SK-N-SH treated with all-trans-retinoic acid at 6 μM for 48 hours (cell line): ENCODE data around the gene WFDC1.

Experiments
- ATAC-seq: fragments of 200-7000 bp; cut with Tn5 transposase; 3 replicates; pipeline ENCODE4 v1.9.1; 2020; ENCODE audit warnings: mild to moderate bottlenecking, moderate library complexity
- ARNTL ChIP-seq: fragments of 450-650 bp; formaldehyde crosslinking; IDR thresholded peaks from 2 replicates; pipeline ENCODE4 v1.5.0; 2020; ENCODE audit warnings: low read depth, mild to moderate bottlenecking, moderate library complexity, borderline replicate concordance
- BACH2 ChIP-seq: fragments of 250-450 bp; sonication (Bioruptor Pico); IDR thresholded peaks from 2 replicates; pipeline ENCODE4 v1.9.0; 2021; ENCODE audit warnings: mild to moderate bottlenecking, borderline replicate concordance
- CSDC2 ChIP-seq: fragments of 250-450 bp; sonication (Bioruptor Pico); IDR thresholded peaks from 2 replicates; pipeline ENCODE4 v1.5.0; 2020; ENCODE audit warnings: mild to moderate bottlenecking, moderate library complexity
- ESRRG ChIP-seq: fragments of 250-450 bp; sonication (Bioruptor Pico); IDR thresholded peaks from 2 replicates; pipeline ENCODE4 v1.6.1; 2021; ENCODE audit warnings: mild to moderate bottlenecking
- GLIS3 ChIP-seq: fragments of 250-450 bp; sonication (Bioruptor Pico); IDR thresholded peaks from 2 replicates; pipeline ENCODE4 v1.5.0; 2020; ENCODE audit warnings: mild to moderate bottlenecking, moderate library complexity
- OSR1 ChIP-seq: fragments of 250-450 bp; sonication (Bioruptor Pico); IDR thresholded peaks from 2 replicates; pipeline ENCODE4 v1.8.0; 2022; ENCODE audit warnings: moderate library complexity, mild to moderate bottlenecking, inconsistent platforms
- PPARA ChIP-seq: fragments of 250-450 bp; sonication (Bioruptor Pico); IDR thresholded peaks from 2 replicates; pipeline ENCODE4 v1.5.0; 2020; ENCODE audit warnings: mild to moderate bottlenecking, borderline replicate concordance
- SNAI2 ChIP-seq: fragments of 250-450 bp; sonication (Bioruptor Pico); IDR thresholded peaks from 2 replicates; pipeline ENCODE4 v1.5.0; 2020; ENCODE audit warnings: mild to moderate bottlenecking, moderate library complexity
- TCF4 ChIP-seq: fragments of 250-450 bp; sonication (Bioruptor Pico); IDR thresholded peaks from 2 replicates; pipeline ENCODE4 v1.8.0; 2021; ENCODE audit warnings: mild to moderate bottlenecking, moderate library complexity, borderline replicate concordance
- TOX ChIP-seq: fragments of 250-450 bp; sonication (Bioruptor Pico); IDR thresholded peaks from 2 replicates; pipeline ENCODE4 v1.8.0; 2021; ENCODE audit warnings: mild to moderate bottlenecking, moderate library complexity, borderline replicate concordance
- TSHZ2 ChIP-seq: fragments of 250-450 bp; sonication (Bioruptor Pico); IDR thresholded peaks from 2 replicates; pipeline ENCODE4 v1.5.0; 2020; ENCODE audit warnings: mild to moderate bottlenecking, moderate library complexity
- ZC3H10 ChIP-seq: fragments of 250-450 bp; sonication (Bioruptor Pico); IDR thresholded peaks from 2 replicates; pipeline ENCODE4 v1.5.1; 2021; ENCODE audit warnings: mild to moderate bottlenecking, moderate library complexity
- ZFP3 ChIP-seq: fragments of 250-450 bp; sonication (Bioruptor Pico); IDR thresholded peaks from 2 replicates; pipeline ENCODE4 v1.5.0; 2020; ENCODE audit warnings: mild to moderate bottlenecking, moderate library complexity
- ZFP30 ChIP-seq: fragments of 450-650 bp; formaldehyde crosslinking; IDR thresholded peaks from 2 replicates; pipeline ENCODE4 v1.5.0; 2022; ENCODE audit warnings: mild to moderate bottlenecking, moderate library complexity
- ZNF565 ChIP-seq: fragments of 450-650 bp; formaldehyde crosslinking; conservative IDR thresholded peaks from 2 replicates; pipeline ENCODE4 v1.5.0; 2020; ENCODE audit warnings: low read depth, mild to moderate bottlenecking, moderate library complexity
- ZNF70 ChIP-seq: fragments of 450-650 bp; formaldehyde crosslinking; IDR thresholded peaks from 2 replicates; pipeline ENCODE4 v1.5.0; 2020; ENCODE audit warnings: mild to moderate bottlenecking, moderate library complexity
- ZNF8 ChIP-seq: fragments of 450-650 bp; formaldehyde crosslinking; IDR thresholded peaks from 2 replicates; pipeline ENCODE4 v1.5.0; 2020; ENCODE audit warnings: mild to moderate bottlenecking, moderate library complexity
- TF ChIP-seq, protein P1 (sequence below): fragments of 250-450 bp; sonication (Bioruptor Pico); IDR thresholded peaks from 2 replicates; pipeline ENCODE4 v1.8.0; 2021; ENCODE audit warnings: low read depth, mild to moderate bottlenecking, moderate library complexity, borderline replicate concordance
- TF ChIP-seq, protein P2 (sequence below): fragments of 250-450 bp; sonication (Bioruptor Pico); IDR thresholded peaks from 2 replicates; pipeline ENCODE4 v1.5.1; 2020; ENCODE audit warnings: low read depth, mild to moderate bottlenecking, moderate library complexity
- TF ChIP-seq, protein P3 (sequence below): fragments of 250-450 bp; sonication (Bioruptor Pico); IDR thresholded peaks from 2 replicates; pipeline ENCODE4 v1.8.0; 2020; ENCODE audit warnings: mild to moderate bottlenecking, moderate library complexity, borderline replicate concordance

The WFDC1 gene

DNA sequence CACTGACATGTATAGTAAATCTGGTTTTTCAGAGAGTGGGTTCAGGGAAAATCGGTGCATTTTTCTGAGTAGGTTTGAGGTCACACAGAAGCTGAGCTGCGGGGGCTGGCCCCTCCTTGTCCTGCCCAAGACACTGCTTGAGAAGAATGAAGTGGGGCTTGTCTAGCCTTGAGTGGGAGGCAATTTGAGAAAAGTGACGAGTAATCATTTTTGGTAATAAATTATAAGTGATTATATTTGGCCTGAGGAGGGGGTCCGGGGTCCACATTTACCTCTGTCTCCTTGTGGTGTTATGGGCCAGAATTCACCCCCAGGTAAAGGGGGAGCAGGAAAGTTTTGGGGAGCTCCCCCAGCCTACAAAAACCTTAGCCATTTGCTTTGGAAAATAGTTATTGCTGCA, 28.1 kb downstream of the WFDC1 start:
- ATAC-seq, result no peak
- TF ChIP-seq OSR1 (CRISPR knock-in tag), result no peak
- no peak for TF ChIP-seq ZFP30 (CRISPR knock-in tag)
- no peak for TF ChIP-seq CSDC2 (CRISPR knock-in tag)
- no peak for TF ChIP-seq PPARA
- TF ChIP-seq TOX (CRISPR knock-in tag), result no peak
- TF ChIP-seq ARNTL, result no peak
- no peak for TF ChIP-seq ZC3H10 (CRISPR knock-in tag)
- TF ChIP-seq BACH2 (CRISPR knock-in tag), result no peak
- no peak for TF ChIP-seq SNAI2 (CRISPR knock-in tag)
- TF ChIP-seq TCF4, result no peak
- no peak for TF ChIP-seq ZNF565 (CRISPR knock-in tag)
- no peak for TF ChIP-seq GLIS3 (CRISPR knock-in tag)
- TF ChIP-seq, protein P1, sequence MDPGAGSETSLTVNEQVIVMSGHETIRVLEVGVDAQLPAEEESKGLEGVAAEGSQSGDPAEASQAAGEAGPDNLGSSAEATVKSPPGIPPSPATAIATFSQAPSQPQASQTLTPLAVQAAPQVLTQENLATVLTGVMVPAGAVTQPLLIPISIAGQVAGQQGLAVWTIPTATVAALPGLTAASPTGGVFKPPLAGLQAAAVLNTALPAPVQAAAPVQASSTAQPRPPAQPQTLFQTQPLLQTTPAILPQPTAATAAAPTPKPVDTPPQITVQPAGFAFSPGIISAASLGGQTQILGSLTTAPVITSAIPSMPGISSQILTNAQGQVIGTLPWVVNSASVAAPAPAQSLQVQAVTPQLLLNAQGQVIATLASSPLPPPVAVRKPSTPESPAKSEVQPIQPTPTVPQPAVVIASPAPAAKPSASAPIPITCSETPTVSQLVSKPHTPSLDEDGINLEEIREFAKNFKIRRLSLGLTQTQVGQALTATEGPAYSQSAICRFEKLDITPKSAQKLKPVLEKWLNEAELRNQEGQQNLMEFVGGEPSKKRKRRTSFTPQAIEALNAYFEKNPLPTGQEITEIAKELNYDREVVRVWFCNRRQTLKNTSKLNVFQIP (CRISPR knock-in tag), result no peak
- TF ChIP-seq, all 23 proteins: peak for 0

GRCh38 chr16:84323606-84324005, 28.9 kb downstream of the WFDC1 start:
- no peak for ATAC-seq
- TF ChIP-seq, protein P2, sequence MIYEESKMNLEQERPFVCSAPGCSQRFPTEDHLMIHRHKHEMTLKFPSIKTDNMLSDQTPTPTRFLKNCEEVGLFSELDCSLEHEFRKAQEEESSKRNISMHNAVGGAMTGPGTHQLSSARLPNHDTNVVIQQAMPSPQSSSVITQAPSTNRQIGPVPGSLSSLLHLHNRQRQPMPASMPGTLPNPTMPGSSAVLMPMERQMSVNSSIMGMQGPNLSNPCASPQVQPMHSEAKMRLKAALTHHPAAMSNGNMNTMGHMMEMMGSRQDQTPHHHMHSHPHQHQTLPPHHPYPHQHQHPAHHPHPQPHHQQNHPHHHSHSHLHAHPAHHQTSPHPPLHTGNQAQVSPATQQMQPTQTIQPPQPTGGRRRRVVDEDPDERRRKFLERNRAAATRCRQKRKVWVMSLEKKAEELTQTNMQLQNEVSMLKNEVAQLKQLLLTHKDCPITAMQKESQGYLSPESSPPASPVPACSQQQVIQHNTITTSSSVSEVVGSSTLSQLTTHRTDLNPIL (CRISPR knock-in tag), result no peak
- TF ChIP-seq TSHZ2 (no peak), ZFP3 (CRISPR knock-in tag) (no peak), ZFP30 (CRISPR knock-in tag) (no peak), ESRRG (CRISPR knock-in tag) (no peak), PPARA (no peak), SNAI2 (CRISPR knock-in tag) (no peak), ZNF8 (CRISPR knock-in tag) (no peak)
- TF ChIP-seq, protein P1 (CRISPR knock-in tag), result no peak
- TF ChIP-seq, protein P3, sequence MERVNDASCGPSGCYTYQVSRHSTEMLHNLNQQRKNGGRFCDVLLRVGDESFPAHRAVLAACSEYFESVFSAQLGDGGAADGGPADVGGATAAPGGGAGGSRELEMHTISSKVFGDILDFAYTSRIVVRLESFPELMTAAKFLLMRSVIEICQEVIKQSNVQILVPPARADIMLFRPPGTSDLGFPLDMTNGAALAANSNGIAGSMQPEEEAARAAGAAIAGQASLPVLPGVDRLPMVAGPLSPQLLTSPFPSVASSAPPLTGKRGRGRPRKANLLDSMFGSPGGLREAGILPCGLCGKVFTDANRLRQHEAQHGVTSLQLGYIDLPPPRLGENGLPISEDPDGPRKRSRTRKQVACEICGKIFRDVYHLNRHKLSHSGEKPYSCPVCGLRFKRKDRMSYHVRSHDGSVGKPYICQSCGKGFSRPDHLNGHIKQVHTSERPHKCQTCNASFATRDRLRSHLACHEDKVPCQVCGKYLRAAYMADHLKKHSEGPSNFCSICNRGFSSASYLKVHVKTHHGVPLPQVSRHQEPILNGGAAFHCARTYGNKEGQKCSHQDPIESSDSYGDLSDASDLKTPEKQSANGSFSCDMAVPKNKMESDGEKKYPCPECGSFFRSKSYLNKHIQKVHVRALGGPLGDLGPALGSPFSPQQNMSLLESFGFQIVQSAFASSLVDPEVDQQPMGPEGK (CRISPR knock-in tag), result no peak

DNA sequence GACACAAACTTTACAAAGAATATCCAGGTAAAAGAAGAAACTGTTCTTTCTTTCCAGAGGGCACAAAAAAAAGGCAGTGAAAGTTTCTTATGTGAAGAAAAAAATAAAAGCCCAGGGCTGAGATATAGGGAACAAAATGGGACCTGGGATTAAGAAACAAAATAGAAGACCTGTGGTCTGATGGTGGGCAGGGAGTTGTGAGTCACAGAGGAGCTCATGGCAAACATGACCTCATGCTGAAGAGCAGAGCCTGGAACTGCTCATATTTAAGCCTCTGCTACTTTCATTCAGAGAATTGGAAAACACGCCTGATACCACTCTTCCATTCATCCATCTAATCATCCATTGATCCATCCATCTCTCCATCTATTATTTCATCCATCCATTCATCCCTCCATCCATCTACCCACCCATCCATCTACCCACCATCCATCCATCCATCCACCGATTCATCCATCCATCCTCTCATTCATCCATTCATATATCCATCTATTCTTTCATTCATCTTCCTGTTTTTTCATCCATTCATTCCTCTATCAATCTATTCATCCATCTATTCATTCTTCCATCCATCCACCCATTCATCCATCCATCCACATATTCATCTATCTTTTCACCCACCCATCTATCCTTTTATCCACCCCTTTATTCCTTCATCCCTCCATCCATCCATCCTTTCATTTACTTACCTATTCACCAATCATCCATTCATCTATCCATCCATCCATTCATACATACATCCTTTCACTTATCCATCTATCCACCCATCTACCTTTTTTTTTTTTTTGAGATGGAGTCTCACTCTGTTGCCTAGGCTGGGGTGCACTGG, 30.0 kb downstream of the WFDC1 start:
- TF ChIP-seq ZNF70 (no peak), TOX (CRISPR knock-in tag) (no peak), PPARA (no peak)
- no peak for ATAC-seq
